HEK293 (cell line): ENCODE measurements around the gene KLK1.

Source experiments
- BCL11A ChIP-seq: fragments of 450-650 bp; formaldehyde crosslinking; IDR thresholded peaks from 2 replicates; pipeline ENCODE4 v1.5.1; 2016; ENCODE audit warnings: low read depth, missing biosample characterization, missing genetic modification characterization
- GLIS1 ChIP-seq: fragments of 450-650 bp; formaldehyde crosslinking; IDR thresholded peaks from 2 replicates; pipeline ENCODE4 v1.5.1; 2016; ENCODE audit warnings: missing biosample characterization, missing genetic modification characterization
- GLIS2 ChIP-seq: fragments of 450-650 bp; formaldehyde crosslinking; IDR thresholded peaks from 2 replicates; pipeline ENCODE4 v1.5.1; 2016; ENCODE audit warnings: missing biosample characterization, missing genetic modification characterization
- KLF1 ChIP-seq: fragments of 450-650 bp; formaldehyde crosslinking; IDR thresholded peaks from 2 replicates; pipeline ENCODE4 v1.5.1; 2016; ENCODE audit warnings: missing biosample characterization, missing genetic modification characterization
- KLF8 ChIP-seq: fragments of 450-650 bp; formaldehyde crosslinking; IDR thresholded peaks from 2 replicates; pipeline ENCODE4 v1.5.1; 2016; ENCODE audit warnings: missing biosample characterization, missing genetic modification characterization
- KLF9 ChIP-seq: fragments of 450-650 bp; formaldehyde crosslinking; IDR thresholded peaks from 2 replicates; pipeline ENCODE4 v1.5.1; 2016; ENCODE audit warnings: missing biosample characterization, missing genetic modification characterization, low read depth
- RBAK ChIP-seq: fragments of 450-650 bp; formaldehyde crosslinking; IDR thresholded peaks from 2 replicates; pipeline ENCODE4 v1.5.1; 2016; ENCODE audit warnings: missing biosample characterization, missing genetic modification characterization
- SP3 ChIP-seq: fragments of 450-650 bp; formaldehyde crosslinking; IDR thresholded peaks from 2 replicates; pipeline ENCODE4 v1.5.1; 2016; ENCODE audit warnings: missing biosample characterization, missing genetic modification characterization
- SP7 ChIP-seq: fragments of 450-650 bp; formaldehyde crosslinking; IDR thresholded peaks from 2 replicates; pipeline ENCODE4 v1.5.1; 2016; ENCODE audit warnings: missing biosample characterization, missing genetic modification characterization
- ZBTB21 ChIP-seq: fragments of 450-650 bp; formaldehyde crosslinking; IDR thresholded peaks from 2 replicates; pipeline ENCODE4 v1.5.1; 2017; ENCODE audit warnings: missing biosample characterization, missing genetic modification characterization
- ZNF140 ChIP-seq: fragments of 450-650 bp; formaldehyde crosslinking; IDR thresholded peaks from 2 replicates; pipeline ENCODE4 v1.5.1; 2016; ENCODE audit warnings: missing biosample characterization, missing genetic modification characterization
- ZNF155 ChIP-seq: fragments of 450-650 bp; formaldehyde crosslinking; IDR thresholded peaks from 2 replicates; pipeline ENCODE4 v1.5.1; 2016; ENCODE audit warnings: missing biosample characterization, missing genetic modification characterization
- ZNF169 ChIP-seq: fragments of 450-650 bp; formaldehyde crosslinking; IDR thresholded peaks from 2 replicates; pipeline ENCODE4 v1.5.1; 2016; ENCODE audit warnings: missing biosample characterization, missing genetic modification characterization
- ZNF335 ChIP-seq: fragments of 450-650 bp; formaldehyde crosslinking; conservative IDR thresholded peaks from 2 replicates; pipeline ENCODE4 v1.5.1; 2016; ENCODE audit warnings: missing biosample characterization, missing genetic modification characterization
- ZNF394 ChIP-seq: fragments of 450-650 bp; formaldehyde crosslinking; IDR thresholded peaks from 2 replicates; pipeline ENCODE4 v1.5.1; 2016; ENCODE audit warnings: missing biosample characterization, missing genetic modification characterization, mild to moderate bottlenecking, moderate library complexity, borderline replicate concordance
- ZNF423 ChIP-seq: fragments of 450-650 bp; formaldehyde crosslinking; IDR thresholded peaks from 2 replicates; pipeline ENCODE4 v1.5.1; 2016; ENCODE audit warnings: missing biosample characterization, missing genetic modification characterization
- ZNF560 ChIP-seq: fragments of 450-650 bp; formaldehyde crosslinking; IDR thresholded peaks from 2 replicates; pipeline ENCODE4 v1.5.1; 2017; ENCODE audit warnings: missing biosample characterization, missing genetic modification characterization, borderline replicate concordance
- ZNF600 ChIP-seq: fragments of 450-650 bp; formaldehyde crosslinking; IDR thresholded peaks from 2 replicates; pipeline ENCODE4 v1.5.1; 2016; ENCODE audit warnings: missing biosample characterization, missing genetic modification characterization
- ZNF629 ChIP-seq: fragments of 450-650 bp; formaldehyde crosslinking; IDR thresholded peaks from 2 replicates; pipeline ENCODE4 v1.5.1; 2017; ENCODE audit warnings: missing biosample characterization, missing genetic modification characterization
- ZNF654 ChIP-seq: fragments of 450-650 bp; formaldehyde crosslinking; IDR thresholded peaks from 2 replicates; pipeline ENCODE4 v1.5.1; 2016; ENCODE audit warnings: low read depth, missing biosample characterization, missing genetic modification characterization
- ZNF660 ChIP-seq: fragments of 450-650 bp; IDR thresholded peaks from 2 replicates; pipeline ENCODE4 v1.5.1; 2018; ENCODE audit warnings: missing biosample characterization, mild to moderate bottlenecking, missing genetic modification characterization
- ZNF701 ChIP-seq: fragments of 450-650 bp; formaldehyde crosslinking; IDR thresholded peaks from 2 replicates; pipeline ENCODE4 v1.5.1; 2016; ENCODE audit warnings: missing biosample characterization, missing genetic modification characterization
- ZNF791 ChIP-seq: fragments of 450-650 bp; formaldehyde crosslinking; IDR thresholded peaks from 2 replicates; pipeline ENCODE4 v1.5.1; 2016; ENCODE audit warnings: missing biosample characterization, missing genetic modification characterization
- ZNF792 ChIP-seq: fragments of 450-650 bp; formaldehyde crosslinking; IDR thresholded peaks from 2 replicates; pipeline ENCODE4 v1.5.1; 2016; ENCODE audit warnings: missing biosample characterization, missing genetic modification characterization
- ZSCAN30 ChIP-seq: fragments of 450-650 bp; IDR thresholded peaks from 2 replicates; pipeline ENCODE4 v1.5.1; 2018; ENCODE audit warnings: missing biosample characterization, mild to moderate bottlenecking, missing genetic modification characterization, moderate library complexity
- TF ChIP-seq, protein P1 (sequence below): fragments of 450-650 bp; formaldehyde crosslinking; IDR thresholded peaks from 2 replicates; pipeline ENCODE4 v1.5.1; 2017; ENCODE audit warnings: missing biosample characterization, missing genetic modification characterization
- TF ChIP-seq, protein P2 (sequence below): fragments of 450-650 bp; formaldehyde crosslinking; optimal IDR thresholded peaks from 2 replicates; pipeline ENCODE3; 2016; ENCODE audit warnings: missing biosample characterization, mild to moderate bottlenecking, missing genetic modification characterization
- TF ChIP-seq, protein P3 (sequence below): fragments of 450-650 bp; formaldehyde crosslinking; IDR thresholded peaks from 2 replicates; pipeline ENCODE4 v1.5.1; 2016; ENCODE audit warnings: missing biosample characterization, missing genetic modification characterization
- TF ChIP-seq, protein P4 (sequence below): fragments of 450-650 bp; formaldehyde crosslinking; IDR thresholded peaks from 2 replicates; pipeline ENCODE4 v1.5.1; 2016; ENCODE audit warnings: missing biosample characterization, missing genetic modification characterization
- TF ChIP-seq, protein P5 (sequence below): fragments of 450-650 bp; formaldehyde crosslinking; IDR thresholded peaks from 2 replicates; pipeline ENCODE4 v1.5.1; 2016; ENCODE audit warnings: missing biosample characterization, missing genetic modification characterization

Gene KLK1

DNA sequence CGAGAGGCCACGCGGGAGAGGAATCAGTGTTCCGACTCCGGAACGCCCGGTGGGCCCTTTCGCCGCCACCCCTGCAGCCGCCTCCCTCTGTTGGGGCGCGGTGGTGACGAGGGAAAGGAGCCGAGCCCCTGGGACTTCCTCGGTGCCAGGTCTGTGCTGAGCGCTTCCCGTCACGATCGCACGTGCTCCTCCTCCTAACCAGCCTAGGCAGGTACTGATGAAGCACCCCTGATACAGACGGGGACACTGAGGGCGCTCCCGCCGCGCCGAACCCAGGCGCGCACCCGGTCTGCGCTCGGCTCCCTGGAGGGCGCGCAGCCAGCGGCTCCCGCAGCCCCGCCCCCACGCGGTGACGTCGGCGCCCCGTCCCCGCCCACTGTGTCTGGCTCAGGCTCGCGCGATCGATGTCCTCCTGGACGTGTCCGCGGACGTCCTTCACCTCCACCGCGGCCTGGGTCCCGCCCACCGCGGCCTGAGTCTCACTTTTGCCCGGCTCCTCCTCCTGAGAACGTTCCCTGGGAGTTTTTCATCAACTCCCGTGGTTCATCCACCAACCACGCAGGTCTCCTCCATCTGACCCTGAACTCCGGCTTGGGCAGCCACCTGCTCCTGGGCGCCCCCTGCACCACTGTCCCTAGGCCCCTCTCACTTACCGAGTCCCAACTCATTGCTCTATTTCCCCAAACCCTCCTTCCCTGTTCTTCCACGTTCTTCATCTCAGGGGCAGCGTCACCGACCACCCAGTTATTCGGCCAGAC, 12.4 kb upstream of the KLK1 start (continued):
- TF ChIP-seq ZNF394 (tag by site-specific recombination): no peak
- no peak for TF ChIP-seq ZNF560
- no peak for TF ChIP-seq ZNF701
- TF ChIP-seq ZSCAN30 (tag by site-specific recombination): 0 out of 2 replicates have a peak, but pooled peaks have one; percentile 40
- TF ChIP-seq ZNF169 (tag by site-specific recombination): 0 out of 2 replicates have a peak, but pooled peaks have one; percentile 19
- TF ChIP-seq ZNF155 (tag by site-specific recombination): no peak
- TF ChIP-seq ZNF792: no peak
- TF ChIP-seq ZNF140 (tag by site-specific recombination): no peak
- peak; percentile 91 for TF ChIP-seq ZNF335 (tag by site-specific recombination)
- TF ChIP-seq, protein P1, sequence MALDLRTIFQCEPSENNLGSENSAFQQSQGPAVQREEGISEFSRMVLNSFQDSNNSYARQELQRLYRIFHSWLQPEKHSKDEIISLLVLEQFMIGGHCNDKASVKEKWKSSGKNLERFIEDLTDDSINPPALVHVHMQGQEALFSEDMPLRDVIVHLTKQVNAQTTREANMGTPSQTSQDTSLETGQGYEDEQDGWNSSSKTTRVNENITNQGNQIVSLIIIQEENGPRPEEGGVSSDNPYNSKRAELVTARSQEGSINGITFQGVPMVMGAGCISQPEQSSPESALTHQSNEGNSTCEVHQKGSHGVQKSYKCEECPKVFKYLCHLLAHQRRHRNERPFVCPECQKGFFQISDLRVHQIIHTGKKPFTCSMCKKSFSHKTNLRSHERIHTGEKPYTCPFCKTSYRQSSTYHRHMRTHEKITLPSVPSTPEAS: no peak
- TF ChIP-seq GLIS2: peak; percentile 86
- TF ChIP-seq, protein P2, sequence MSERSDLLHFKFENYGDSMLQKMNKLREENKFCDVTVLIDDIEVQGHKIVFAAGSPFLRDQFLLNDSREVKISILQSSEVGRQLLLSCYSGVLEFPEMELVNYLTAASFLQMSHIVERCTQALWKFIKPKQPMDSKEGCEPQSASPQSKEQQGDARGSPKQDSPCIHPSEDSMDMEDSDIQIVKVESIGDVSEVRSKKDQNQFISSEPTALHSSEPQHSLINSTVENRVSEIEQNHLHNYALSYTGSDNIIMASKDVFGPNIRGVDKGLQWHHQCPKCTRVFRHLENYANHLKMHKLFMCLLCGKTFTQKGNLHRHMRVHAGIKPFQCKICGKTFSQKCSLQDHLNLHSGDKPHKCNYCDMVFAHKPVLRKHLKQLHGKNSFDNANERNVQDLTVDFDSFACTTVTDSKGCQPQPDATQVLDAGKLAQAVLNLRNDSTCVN (tag by site-specific recombination): peak; percentile 82
- 0 out of 2 replicates have a peak, but pooled peaks have one; percentile 38 for TF ChIP-seq ZBTB21 (tag by site-specific recombination)
- TF ChIP-seq ZNF654 (tag by site-specific recombination): no peak
- 0 out of 2 replicates have a peak, but pooled peaks have one; percentile 69 for TF ChIP-seq ZNF660 (tag by site-specific recombination)
- no peak; the same call in none of the 2 replicates for TF ChIP-seq SP7 (tag by site-specific recombination)
- peak; percentile 83 for TF ChIP-seq KLF9 (tag by site-specific recombination)
- TF ChIP-seq ZNF423 (tag by site-specific recombination): peak; percentile 86; the same call in 1 of the 2 replicates
- 0 out of 2 replicates have a peak, but pooled peaks have one; percentile 65 for TF ChIP-seq ZNF791 (tag by site-specific recombination)
- TF ChIP-seq, protein P3, sequence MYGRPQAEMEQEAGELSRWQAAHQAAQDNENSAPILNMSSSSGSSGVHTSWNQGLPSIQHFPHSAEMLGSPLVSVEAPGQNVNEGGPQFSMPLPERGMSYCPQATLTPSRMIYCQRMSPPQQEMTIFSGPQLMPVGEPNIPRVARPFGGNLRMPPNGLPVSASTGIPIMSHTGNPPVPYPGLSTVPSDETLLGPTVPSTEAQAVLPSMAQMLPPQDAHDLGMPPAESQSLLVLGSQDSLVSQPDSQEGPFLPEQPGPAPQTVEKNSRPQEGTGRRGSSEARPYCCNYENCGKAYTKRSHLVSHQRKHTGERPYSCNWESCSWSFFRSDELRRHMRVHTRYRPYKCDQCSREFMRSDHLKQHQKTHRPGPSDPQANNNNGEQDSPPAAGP: peak; percentile 45; the same call in 1 of the 2 replicates
- TF ChIP-seq KLF1 (tag by site-specific recombination): peak; percentile 46
- peak; percentile 67 for TF ChIP-seq SP3 (tag by site-specific recombination)
- peak; percentile 70 for TF ChIP-seq GLIS1
- TF ChIP-seq BCL11A (tag by site-specific recombination): peak; percentile 84
- TF ChIP-seq ZNF600: peak; percentile 88
- 0 out of 2 replicates have a peak, but pooled peaks have one; percentile 14 for TF ChIP-seq KLF8 (tag by site-specific recombination)
- TF ChIP-seq, protein P4, sequence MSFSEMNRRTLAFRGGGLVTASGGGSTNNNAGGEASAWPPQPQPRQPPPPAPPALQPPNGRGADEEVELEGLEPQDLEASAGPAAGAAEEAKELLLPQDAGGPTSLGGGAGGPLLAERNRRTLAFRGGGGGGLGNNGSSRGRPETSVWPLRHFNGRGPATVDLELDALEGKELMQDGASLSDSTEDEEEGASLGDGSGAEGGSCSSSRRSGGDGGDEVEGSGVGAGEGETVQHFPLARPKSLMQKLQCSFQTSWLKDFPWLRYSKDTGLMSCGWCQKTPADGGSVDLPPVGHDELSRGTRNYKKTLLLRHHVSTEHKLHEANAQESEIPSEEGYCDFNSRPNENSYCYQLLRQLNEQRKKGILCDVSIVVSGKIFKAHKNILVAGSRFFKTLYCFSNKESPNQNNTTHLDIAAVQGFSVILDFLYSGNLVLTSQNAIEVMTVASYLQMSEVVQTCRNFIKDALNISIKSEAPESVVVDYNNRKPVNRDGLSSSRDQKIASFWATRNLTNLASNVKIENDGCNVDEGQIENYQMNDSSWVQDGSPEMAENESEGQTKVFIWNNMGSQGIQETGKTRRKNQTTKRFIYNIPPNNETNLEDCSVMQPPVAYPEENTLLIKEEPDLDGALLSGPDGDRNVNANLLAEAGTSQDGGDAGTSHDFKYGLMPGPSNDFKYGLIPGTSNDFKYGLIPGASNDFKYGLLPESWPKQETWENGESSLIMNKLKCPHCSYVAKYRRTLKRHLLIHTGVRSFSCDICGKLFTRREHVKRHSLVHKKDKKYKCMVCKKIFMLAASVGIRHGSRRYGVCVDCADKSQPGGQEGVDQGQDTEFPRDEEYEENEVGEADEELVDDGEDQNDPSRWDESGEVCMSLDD (tag by site-specific recombination): peak; percentile 91
- TF ChIP-seq, protein P5, sequence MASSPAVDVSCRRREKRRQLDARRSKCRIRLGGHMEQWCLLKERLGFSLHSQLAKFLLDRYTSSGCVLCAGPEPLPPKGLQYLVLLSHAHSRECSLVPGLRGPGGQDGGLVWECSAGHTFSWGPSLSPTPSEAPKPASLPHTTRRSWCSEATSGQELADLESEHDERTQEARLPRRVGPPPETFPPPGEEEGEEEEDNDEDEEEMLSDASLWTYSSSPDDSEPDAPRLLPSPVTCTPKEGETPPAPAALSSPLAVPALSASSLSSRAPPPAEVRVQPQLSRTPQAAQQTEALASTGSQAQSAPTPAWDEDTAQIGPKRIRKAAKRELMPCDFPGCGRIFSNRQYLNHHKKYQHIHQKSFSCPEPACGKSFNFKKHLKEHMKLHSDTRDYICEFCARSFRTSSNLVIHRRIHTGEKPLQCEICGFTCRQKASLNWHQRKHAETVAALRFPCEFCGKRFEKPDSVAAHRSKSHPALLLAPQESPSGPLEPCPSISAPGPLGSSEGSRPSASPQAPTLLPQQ (tag by site-specific recombination): peak; percentile 96
- TF ChIP-seq RBAK (tag by site-specific recombination): no peak
- TF ChIP-seq ZNF629 (tag by site-specific recombination): peak; percentile 78
